HG03354 (cell line): ENCODE measurements around the gene PNPT1.

ENCODE experiments used
- ATAC-seq: cut with Tn5 transposase; IDR thresholded peaks from one replicate; pipeline ENCODE4 v1.9.1; 2021; ENCODE audit warnings: mild to moderate bottlenecking; ENCODE audit not compliant: unreplicated experiment, poor library complexity, severe bottlenecking

PNPT1 gene

DNA sequence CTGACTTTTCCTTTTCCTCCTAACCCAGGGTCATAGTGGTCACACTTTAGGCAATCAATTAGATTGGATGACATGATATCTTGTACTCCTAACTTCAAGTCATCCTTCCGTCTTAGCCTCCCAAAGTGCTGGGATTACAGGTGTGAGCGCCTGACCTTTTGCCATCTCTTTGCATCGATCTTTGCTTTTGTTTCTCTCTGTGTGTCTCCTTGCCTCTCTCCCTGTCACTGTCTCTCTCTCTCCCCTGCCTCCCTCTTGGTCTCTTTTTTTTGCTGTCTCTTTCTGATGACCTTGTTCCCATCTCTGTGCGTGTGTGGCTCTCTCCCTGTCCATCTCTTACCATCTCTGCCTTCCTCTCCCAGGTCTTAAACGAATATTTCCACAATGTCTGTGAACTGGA lies 904 bp downstream of the PNPT1 start:
- ATAC-seq, result peak; percentile 11

DNA sequence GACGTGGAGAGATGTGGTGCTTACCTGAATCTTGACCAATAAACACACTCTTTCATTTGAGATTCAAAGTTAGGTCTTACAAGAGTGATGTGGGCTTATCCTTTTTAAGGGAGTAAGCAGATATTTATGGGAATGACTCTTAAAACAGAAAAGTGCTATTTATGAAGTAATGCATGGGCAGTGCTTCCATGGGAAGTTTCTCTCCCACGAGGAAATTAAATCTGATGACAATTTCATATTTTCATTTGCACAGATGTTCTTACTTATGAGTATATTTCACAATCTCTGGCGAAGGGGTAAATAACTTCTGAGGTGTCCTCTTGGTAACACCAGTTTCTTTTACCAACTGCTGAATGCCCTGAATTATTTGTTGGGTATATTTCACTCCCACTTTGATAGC lies 21.0 kb downstream of the PNPT1 start:
- no peak for ATAC-seq

- ATAC-seq, result no peak
These were observed 24.7 kb downstream of the PNPT1 start for GRCh38 chr2:55668956-55669355.

- no peak for ATAC-seq
These were observed 40.4 kb downstream of the PNPT1 start for GRCh38 chr2:55653255-55653654.

DNA sequence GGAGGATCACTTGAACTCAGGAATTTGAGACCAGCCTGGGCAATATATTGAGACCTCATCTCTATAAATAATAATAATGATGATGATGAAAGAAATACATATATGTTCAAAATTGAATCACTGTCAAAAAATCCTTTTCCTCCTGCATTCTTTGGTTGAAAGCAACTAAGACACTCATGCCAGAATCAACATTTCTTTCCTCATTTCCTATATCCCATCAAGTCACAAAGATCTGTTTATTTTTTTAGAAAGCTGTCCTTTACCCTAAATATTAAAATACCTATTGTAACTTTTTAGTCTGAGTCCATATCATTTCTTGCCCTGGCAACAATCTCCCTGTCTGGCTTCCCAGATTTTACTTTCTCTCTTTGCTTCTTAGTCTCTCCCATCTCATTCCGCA lies 44.4 kb downstream of the PNPT1 start:
- ATAC-seq, result no peak

GRCh38 chr2:55636831-55637230 lies 56.8 kb downstream of the PNPT1 start:
- no peak for ATAC-seq

GRCh38 chr2:55628931-55629330 lies 64.7 kb downstream of the PNPT1 start:
- no peak for ATAC-seq

- ATAC-seq, result no peak
These were observed 65.7 kb downstream of the PNPT1 start for GRCh38 chr2:55627915-55628314.

DNA sequence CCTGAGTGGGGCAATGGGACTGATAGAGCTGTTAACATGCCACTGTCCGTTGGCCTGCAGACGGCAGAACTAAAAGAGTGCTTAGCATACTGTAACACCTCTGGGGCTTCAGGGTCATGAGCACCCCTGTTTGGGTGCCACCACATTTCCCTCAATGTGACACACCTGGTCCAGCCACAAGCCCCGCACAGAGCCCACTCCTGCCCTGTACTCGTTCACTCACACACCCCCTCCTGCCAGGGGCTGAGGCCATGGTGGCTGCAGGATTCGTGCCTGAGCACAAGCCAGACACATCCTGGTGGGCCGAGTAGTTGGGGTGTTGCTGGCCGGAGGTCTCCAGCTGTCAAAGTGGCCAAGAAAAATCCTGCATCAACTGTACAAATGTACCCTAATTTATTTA lies 71.8 kb downstream of the PNPT1 start:
- ATAC-seq, result no peak

- no peak for ATAC-seq
These were observed 73.4 kb downstream of the PNPT1 start for GRCh38 chr2:55620123-55620779.

GRCh38 chr2:55618275-55619055 lies 75.2 kb downstream of the PNPT1 start:
- ATAC-seq, result peak; percentile 43

DNA sequence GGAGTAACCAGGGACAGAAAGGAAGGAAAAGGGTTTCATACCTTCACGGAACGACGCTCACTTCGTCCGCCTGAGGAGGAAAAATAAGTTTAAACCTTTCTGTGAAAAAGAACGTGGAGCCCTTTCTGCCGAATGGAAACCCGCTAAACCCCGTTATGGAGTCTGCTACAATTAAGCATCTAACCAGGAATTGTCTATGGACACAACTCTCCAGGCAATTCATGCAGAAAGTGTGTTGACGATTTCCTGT lies 75.7 kb downstream of the PNPT1 start:
- ATAC-seq, result no peak

DNA sequence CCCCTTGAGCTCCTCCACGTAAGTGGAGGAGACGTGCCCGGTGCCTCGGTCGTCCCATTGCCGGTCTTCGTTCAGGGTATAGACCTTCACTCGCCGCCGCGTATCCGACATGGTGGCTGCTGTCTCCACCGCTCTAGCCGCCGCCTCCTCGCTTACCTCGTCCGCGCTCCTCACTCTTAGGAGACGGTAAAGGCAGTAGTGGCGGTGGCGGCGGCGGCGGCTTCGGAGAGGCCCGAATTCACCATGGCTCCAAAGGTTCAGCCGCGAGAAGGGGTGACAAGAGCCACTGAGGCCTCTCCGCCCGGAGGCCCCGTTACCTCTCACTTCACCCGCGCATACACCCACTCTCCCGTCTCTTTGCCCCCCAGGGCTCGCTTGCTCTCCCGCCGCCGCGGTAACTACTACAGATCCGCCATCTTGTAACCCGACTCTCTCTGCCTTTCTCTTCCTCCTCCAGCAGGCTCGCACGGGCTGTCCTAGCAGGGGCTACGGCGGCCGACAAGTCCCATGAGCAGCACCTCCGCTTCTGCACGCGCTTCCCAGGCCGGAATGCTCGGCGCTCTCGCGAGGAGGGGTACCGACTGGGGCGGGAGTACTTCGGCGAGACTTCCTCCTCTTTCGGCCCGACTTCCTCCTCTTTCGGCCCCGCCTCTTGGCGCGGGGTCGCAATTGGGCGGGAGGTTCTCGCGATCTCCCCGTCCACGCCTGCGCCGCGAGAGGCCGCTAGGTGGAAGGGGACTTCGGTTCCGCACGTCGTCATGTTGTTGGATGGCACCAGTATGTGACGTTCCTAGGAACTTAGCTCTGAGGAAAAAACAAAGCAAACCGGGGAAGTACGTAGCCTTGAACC lies 76.2 kb downstream of the PNPT1 start, which contains the start of gene PPP4R3B:
Gene PPP4R3B (minus strand): TSS at position 448 of the 850 bp plus-strand sequence. CDS start 337 bp downstream, at position 111.
- ATAC-seq, result peak; percentile 82

GRCh38 chr2:55616551-55617174 lies 77.0 kb downstream of the PNPT1 start:
- ATAC-seq, result peak; percentile 36

- ATAC-seq, result no peak
These were observed 81.6 kb downstream of the PNPT1 start for GRCh38 chr2:55611997-55612396.

DNA sequence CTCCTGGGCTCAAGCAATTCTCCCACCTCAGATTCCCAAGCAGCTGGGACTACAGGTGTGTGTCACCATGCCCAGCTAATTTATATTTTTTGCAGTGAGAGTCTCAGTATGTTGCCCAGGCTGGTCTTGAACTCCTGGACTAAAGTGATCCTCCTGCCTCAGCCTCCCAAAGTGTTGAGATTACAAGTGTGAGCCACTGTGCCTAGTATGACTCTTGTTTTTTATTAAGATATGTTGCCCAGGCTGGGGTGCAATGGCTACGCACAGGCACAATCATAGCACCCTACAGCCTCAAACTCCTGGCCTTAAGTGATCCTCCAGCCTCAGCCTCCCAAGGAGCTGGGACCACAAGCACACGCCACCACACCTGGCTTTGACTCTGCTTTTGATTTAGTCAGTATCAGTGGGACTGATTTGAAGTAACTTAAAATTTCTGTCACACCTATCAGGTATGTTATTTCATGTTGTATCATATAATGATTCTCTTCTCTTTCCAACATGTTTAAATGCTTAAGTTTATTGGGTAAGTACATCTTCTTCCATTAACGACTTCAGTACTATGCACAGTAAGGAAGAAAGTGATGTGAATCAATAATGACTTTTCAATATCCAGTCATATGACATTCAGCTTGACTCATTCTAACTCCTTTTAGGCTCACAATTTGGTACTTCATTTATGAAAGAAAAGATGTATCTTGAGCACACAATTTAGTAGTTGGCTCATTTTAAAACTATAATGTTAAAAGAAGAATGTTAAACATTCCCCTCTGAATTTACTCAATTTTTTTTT lies 82.5 kb downstream of the PNPT1 start:
- ATAC-seq, result no peak

DNA sequence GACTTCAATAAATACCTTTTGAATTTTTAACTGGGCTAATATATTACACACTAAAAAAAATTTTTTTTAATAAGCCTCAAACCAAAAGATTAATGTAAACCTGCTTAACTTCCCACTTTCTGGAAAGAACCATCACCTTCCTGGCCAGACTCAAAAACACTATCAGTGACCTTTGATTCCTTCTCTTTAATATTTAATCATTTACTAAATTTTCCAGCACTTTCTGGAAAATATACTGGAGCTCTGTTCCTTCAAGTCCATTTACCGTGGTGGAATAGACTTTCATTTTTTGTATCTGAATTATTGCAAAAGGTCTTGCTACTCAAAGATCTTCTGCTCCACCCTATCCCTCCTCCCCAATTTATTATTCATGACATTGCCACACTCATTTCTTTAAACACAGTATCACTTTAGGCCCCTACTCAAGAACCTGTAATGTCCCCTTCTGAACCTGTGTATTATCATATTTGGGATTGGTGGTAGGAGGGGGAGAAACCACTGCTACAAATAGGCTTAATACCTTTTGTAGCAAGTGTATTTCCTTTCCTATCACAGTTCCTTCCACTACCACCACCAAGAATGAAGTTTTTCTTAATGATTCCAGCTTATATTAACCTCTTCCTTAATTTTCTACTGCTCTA lies 83.6 kb downstream of the PNPT1 start:
- ATAC-seq, result no peak

- no peak for ATAC-seq
These were observed 84.3 kb downstream of the PNPT1 start for GRCh38 chr2:55609193-55609794.

- no peak for ATAC-seq
These were observed 85.9 kb downstream of the PNPT1 start for GRCh38 chr2:55607717-55608116.
